ENCODE data around the gene SPRN.
"Not testable (repeated sequence)": the region's sequence is repeated elsewhere in the genome, so short reads cannot be mapped to it uniquely, and the experiment has no call there.

Gene SPRN

DNA sequence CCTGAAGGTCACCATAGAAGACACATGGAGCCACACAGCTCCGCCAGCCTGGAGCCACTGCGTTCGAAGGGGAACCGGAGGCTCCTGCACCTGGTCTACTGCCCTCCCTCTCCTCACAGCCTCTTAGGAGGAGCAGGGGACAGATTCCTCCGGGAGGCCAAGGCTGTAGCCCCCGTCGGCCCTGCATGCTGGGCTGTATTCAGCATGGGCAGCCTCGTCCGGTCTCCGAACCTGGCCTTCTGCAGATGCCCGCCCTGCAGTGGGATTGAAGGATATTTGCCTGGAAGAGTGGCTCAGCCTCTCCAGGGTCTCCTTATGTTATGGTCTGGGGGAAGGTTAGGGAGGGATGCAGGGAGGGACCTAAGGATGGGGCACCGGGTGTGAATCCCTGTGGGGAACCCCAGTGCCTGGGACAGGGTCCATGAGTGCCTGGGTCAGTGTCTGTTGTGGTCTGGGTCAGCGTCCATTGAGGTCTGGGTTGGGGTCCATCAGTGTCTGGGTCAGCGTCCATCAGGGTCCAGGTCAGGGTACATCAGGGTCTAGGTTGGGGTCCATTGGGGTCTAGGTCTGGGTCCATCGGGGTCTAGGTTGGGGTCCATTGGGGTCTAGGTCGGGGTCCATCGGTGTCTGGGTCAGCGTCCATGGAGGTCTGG is 16.3 kb upstream of the SPRN start:
- Histone ChIP-seq H3K27ac (no peak overlapping the region), H3K4me3 (no peak overlapping the region), H3K27me3 (no peaks in the 10 kb centered on the region), H3K9me3 (peaks cover 16% of the 10 kb centered on the region), H4K20me1 (no peaks in the 10 kb centered on the region), H3K9ac (no peak overlapping the region), H3K4me1 (peaks cover 11% of the 10 kb centered on the region), H3K4me2 (no peak overlapping the region), H3K36me3 (no peaks in the 10 kb centered on the region; the same call in 1 of the 2 replicates)
- TF ChIP-seq Cebpa-rat (IDR thresholded peaks at IDR 0.05), result no peak

DNA sequence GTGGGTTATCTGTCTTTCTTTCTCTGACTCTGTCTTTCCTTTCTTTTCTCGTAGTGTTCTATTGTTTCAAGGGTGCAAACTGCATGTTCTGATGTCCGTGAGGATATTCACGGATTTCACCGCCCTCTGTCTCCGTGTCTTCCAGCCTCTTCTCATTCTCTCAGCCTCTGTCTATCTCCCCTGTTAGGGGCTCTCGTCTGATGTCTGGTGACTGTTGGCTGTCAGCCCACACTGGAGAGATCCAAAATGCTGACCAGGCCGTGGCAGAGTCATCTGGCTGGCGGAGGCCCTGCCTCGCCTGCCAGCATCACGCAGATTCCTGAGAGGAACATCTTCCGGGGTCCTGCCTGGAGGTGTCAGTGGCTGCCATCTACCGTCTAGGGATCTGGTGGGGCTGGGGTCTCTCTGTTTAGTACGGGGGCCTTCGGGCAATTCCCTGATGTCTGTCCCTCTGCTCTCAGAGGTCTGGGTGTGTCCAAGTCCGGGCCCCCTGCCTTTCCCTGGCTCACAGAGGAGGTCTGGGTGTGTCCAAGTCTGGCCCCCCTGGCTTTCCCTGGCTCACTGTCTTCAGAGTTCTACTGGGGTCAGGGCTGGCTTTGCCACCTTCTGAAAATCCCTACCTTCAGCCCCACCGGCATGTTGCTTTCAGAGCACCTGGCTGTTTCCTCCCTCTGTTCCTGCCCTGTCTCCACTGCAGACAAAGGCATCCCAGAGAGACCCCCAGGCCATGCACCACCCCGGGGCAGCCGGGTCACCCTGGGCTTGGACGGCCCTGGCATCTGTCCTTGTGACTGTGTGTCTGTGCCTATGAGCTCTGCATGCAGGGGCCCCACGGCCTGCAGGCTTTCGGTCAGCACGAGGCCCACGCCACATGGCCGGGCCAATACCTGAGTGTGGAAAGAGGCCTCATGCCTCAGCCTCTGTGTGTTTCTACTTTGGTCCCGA is 15.4 kb upstream of the SPRN start:
- no peak overlapping the region for H3K27ac ChIP-seq
- no peak for TF ChIP-seq Cebpa-rat (IDR thresholded peaks at IDR 0.05)
- H3K4me2 ChIP-seq, result no peak overlapping the region
- H3K4me3 ChIP-seq, result no peak overlapping the region
- peaks cover 11% of the 10 kb centered on the region for H3K4me1 ChIP-seq
- H3K9ac ChIP-seq, result no peak overlapping the region
- no peaks in the 10 kb centered on the region for H4K20me1 ChIP-seq
- no peaks in the 10 kb centered on the region for H3K36me3 ChIP-seq
- peaks cover 7% of the 10 kb centered on the region for H3K9me3 ChIP-seq
- no peaks in the 10 kb centered on the region for H3K27me3 ChIP-seq

DNA sequence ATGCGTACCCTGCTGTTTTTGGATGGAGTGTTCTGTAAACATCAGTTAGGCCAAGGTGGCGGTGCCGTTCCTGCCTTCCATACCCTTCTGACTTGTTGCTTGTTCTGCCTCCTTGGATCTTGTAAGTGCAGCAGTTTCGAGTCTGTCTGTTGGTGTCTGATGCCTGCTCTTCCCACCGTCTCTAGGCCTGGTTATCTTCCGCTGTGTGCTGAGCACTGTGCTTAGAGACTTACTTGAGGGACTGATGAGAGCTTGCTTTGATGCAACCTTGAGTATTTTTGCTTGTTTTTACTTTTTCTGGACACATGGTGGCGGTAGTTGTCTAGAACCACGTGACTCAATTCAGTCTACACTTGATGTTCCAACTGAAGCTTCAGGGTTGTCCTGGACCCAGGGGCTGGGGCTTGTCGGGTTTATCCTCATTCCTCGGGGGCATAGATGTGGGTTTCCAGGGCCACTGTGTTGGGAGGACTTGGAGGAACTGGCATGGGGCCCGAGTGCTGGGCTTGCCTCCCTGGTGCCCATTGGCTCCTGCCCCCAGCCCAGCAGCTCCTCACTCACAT is 14.4 kb upstream of the SPRN start:
- Histone ChIP-seq H3K4me2 (no peak overlapping the region), H4K20me1 (no peaks in the 10 kb centered on the region), H3K4me1 (peaks cover 11% of the 10 kb centered on the region), H3K9me3 (no peaks in the 10 kb centered on the region), H3K27me3 (no peaks in the 10 kb centered on the region), H3K27ac (no peak overlapping the region), H3K9ac (no peak overlapping the region), H3K4me3 (no peak overlapping the region), H3K36me3 (no peaks in the 10 kb centered on the region)
- no peak for TF ChIP-seq Cebpa-rat (IDR thresholded peaks at IDR 0.05)

DNA sequence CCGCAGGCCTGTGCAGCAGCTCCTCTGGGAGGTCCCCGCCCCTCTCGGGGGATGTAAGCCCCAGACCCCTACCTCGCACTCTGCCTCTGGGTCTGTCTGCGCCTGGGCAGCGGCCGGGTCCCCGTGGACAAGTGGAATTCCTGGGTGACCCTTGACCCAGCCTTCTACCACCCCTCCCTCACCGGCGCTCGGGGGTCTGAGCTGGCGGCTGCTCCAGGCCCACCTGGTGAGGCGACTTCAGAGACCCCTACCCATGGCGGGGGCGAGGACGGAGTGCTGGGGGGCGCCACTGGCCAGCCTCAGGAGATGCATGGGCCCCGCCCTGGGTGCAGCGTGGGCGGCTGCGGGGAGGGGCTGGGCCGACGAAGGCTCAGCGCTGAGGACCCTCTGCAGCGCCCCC is 8.4 kb upstream of the SPRN start:
- H3K4me1 ChIP-seq, H3K9ac ChIP-seq, H3K4me3 ChIP-seq, H4K20me1 ChIP-seq, H3K36me3 ChIP-seq, H3K9me3 ChIP-seq, H3K27me3 ChIP-seq, H3K4me2 ChIP-seq, H3K27ac ChIP-seq: not testable (repeated sequence)

DNA sequence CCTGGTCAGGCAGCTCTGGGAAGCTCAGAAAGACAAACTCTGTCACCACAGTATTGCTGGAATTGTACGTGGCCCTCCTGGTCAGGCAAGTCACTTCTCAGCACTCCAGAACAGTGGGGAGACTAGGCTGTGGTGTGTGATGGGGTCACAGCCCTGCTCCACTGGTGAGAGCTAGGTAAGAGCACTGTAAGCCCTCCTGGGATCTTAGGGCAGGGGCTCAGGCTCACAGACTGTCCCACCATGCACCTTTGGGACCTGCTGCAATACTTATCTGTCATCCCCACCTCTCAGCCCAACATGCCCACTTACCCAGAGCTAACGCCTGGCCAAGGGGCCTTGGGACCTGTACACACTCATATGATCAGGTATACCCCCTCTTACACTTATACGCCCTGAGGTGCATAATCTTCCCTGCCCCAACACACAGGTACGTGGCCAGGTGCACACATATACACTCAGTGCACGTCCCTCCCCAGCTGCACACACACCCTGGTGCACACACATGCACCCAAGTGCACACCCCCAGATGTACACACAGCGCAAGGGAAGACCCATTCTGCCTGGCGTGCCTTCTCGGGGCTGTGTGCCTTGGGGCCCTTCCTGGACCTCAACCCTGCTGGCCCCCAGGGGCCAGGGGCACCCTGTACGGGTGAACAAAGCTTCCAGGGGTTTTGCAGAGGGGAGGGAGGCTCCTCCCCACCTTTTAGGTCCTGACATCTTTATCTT is 7.6 kb upstream of the SPRN start:
- not testable (repeated sequence) for H3K4me1 ChIP-seq, H3K4me2 ChIP-seq, H3K9ac ChIP-seq, H3K27ac ChIP-seq, H3K36me3 ChIP-seq, H3K9me3 ChIP-seq, H3K4me3 ChIP-seq, H3K27me3 ChIP-seq, H4K20me1 ChIP-seq

DNA sequence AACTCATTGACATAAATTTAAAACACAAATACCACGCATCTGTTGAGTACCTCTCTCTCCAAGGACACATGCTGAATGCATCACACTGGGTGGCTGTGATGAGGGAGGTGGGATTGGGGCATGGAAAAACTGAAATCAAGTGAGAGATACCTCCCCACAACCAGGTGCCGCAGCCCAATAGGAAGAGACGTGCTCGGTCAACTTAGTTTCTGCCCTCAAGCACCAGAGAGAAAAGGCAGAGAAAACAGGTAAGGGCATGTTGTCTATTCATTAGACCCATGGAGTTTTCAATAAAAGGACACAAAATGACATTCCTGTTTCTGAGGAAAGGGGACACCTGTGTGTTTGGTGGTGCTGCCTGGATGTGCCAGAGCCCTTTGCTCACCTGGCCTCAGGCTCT is 5.1 kb upstream of the SPRN start:
- not testable (repeated sequence) for H3K27ac ChIP-seq, H3K4me3 ChIP-seq, H3K9ac ChIP-seq, H3K4me1 ChIP-seq, H3K9me3 ChIP-seq, H4K20me1 ChIP-seq, H3K4me2 ChIP-seq, H3K36me3 ChIP-seq, H3K27me3 ChIP-seq

DNA sequence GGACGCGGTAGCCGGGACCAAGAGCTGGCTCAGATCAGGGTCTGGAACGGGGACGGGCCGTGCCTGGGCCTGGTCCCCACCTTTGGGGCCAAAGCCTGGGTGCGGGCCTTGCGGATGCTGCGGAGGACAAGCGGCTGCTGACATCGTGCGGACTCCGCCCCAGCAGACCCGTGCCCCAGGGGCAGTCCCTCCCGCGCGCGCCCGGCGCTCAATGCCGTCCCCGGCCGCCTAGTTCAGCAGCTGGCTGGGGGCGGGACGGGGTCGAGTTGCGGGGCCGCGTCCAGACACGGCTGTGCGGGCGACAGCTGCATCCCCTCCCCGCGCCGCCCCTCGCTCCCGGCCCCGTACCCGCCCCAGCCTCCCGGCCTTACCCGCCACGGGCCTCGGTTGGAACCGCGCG is 323 bp downstream of the SPRN start:
- H4K20me1 ChIP-seq, result peaks cover 46% of the 10 kb centered on the region
- peaks cover 38% of the 10 kb centered on the region for H3K27me3 ChIP-seq
- not testable (repeated sequence) for H3K4me3 ChIP-seq, H3K4me2 ChIP-seq, H3K9me3 ChIP-seq, H3K27ac ChIP-seq, H3K9ac ChIP-seq
- peaks cover 21% of the 10 kb centered on the region for H3K36me3 ChIP-seq
- H3K4me1 ChIP-seq, result peaks cover 14% of the 10 kb centered on the region

DNA sequence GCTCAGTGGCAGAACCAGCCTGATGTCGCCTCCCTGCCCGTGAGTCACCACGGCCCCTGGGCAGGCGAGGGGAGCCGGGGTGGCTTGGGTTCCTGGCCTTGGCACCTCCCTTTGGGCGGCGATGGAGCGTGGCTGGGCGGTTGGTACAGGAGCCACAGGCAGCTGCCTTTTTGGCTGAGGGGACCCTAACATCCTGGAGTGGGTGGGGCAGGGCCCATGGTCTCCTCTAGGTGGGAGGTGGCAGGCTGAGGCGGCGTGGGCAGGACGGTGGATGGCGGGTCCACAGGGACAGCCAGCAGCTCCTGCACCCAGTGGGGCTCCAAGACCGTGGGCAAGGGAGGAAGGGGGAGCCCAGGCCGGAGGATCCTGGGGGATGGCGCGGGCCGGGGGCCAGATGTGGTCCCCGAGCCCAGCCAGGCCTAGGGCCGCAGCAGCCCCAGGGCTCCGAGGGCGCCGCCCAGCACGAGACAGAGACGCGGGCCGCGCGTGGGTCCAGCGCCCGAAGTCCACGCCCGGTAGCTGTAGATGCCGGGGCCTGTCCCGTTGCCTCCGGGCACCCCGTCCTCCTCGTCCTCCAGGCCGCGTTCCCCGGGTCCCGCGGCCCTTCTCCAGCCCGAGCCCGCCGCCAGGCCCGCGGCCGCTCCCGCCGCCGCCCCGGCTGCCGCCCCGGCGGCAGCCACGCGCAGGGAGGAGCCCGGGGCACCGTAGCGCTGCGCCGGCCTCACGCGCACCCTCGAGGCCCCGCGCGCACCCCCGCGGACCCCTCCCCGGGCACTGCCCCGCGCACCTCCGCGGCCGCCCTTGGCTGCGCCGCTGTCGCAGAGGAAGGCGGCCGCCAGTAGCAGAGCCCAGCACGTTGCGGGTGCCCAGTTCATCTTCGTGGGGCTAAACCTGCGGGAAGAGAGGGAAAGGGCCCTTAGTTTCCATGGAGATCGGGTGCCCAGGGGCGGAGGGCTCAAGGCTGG is 1.3 kb downstream of the SPRN start:
- Histone ChIP-seq H3K27ac (no peak overlapping the region), H3K4me1 (peaks cover 14% of the 10 kb centered on the region), H3K4me2 (peak overlapping the region; percentile 84)

More for the DNA sequence above, 1.3 kb downstream of the SPRN start:
- no peak for TF ChIP-seq Cebpa-rat (IDR thresholded peaks at IDR 0.05)
- peak overlapping the region; percentile 60 for H3K4me3 ChIP-seq
- H4K20me1 ChIP-seq, result peaks cover 56% of the 10 kb centered on the region
- peaks cover 38% of the 10 kb centered on the region for H3K27me3 ChIP-seq
- peak overlapping the region; percentile 17; the same call in 1 of the 2 replicates for H3K9ac ChIP-seq
- peaks cover 31% of the 10 kb centered on the region for H3K36me3 ChIP-seq
- no peaks in the 10 kb centered on the region for H3K9me3 ChIP-seq
